CD4-positive, alpha-beta T cell treated with Interleukin-15 for 1 hour (primary cell): ENCODE measurements around the gene TBC1D10B.

Experiments used
- DNase-seq: peaks from one replicate; pipeline ENCODE4 v3.0.0-alpha.2; 2020

The TBC1D10B gene, protein sequence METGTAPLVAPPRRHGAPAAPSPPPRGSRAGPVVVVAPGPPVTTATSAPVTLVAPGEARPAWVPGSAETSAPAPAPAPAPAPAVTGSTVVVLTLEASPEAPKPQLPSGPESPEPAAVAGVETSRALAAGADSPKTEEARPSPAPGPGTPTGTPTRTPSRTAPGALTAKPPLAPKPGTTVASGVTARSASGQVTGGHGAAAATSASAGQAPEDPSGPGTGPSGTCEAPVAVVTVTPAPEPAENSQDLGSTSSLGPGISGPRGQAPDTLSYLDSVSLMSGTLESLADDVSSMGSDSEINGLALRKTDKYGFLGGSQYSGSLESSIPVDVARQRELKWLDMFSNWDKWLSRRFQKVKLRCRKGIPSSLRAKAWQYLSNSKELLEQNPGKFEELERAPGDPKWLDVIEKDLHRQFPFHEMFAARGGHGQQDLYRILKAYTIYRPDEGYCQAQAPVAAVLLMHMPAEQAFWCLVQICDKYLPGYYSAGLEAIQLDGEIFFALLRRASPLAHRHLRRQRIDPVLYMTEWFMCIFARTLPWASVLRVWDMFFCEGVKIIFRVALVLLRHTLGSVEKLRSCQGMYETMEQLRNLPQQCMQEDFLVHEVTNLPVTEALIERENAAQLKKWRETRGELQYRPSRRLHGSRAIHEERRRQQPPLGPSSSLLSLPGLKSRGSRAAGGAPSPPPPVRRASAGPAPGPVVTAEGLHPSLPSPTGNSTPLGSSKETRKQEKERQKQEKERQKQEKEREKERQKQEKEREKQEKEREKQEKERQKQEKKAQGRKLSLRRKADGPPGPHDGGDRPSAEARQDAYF

GRCh38 chr16:30370456-30371247, at the start of gene TBC1D10B:
TSS of gene TBC1D10B (minus strand) at chr16:30370494. CDS start at chr16:30370183, 311 bp downstream.
- peak; percentile 100 for DNase-seq

- no peak for DNase-seq
Observed at GRCh38 chr16:30418350-30419181, 48.3 kb upstream of the TBC1D10B start.

- peak; percentile 93 for DNase-seq
Observed at GRCh38 chr16:30417529-30418349, 47.4 kb upstream of the TBC1D10B start.

DNA sequence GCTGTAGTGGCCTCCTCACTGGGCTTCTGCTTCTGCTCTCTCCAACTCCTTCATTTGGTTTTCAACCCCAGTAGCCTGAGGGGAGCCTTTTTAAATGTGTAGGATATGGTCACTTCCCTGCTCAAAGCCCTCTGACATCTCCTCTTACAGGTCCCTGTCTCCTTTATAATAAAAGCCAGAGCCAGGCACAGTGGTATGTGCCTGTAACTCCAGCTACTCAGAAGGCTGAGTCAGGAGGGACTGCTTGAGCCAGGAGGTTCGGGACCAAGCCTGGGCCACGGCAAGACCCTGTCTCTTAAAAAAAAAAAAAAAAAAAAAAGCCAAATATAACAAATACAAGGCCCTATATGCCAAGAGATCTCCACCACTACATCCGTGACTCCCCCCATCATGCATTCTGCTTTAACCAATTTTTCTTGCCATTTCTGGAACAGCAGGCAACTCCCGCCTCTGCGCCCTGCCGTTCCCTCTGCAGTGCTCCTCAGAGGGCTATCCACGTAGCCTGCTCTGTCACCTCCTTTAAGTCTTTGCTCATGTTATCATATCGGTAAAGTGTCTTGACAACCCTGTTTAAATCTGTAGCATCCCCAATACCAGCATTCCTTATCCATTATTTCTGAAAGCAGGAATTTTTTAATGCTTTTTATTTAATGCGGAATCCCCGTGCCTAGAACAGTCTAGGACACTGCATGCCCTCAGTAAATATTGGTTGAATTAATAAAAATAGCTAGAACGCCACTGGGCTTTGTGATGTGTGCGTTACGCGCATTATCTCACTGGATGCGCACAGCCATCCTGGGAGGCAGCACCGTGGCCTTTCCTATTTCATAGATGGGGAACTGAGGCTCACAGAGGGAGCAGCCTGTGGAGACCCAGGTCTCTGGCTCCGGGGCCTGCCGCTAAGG, 46.6 kb upstream of the TBC1D10B start:
- DNase-seq: no peak

DNA sequence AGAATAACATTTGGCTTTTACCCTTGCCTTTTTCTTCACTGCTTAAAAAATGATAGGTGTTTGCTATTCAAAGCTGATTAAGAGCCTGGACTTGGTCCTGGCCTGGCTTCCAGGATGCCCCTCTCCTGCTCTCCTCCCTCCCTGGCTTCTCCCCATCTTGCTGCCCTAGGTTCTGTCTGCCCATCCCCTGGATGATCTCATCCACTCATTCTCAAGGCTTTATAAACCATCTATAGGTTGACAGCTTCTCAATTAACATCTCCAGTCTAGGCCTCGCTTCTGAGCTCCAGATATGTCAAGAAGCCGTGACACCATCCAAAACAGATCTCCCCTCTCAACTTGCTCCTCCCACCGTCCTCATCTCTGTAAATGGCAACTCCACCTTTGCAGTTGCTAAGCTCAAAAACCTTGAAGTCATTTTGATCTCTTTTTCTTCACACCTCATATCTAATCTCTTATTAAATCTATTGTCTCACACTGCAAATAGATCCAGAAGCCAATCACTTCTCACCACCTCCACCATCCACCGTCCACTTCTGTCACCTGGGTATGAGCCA, 45.8 kb upstream of the TBC1D10B start:
- no peak for DNase-seq

DNA sequence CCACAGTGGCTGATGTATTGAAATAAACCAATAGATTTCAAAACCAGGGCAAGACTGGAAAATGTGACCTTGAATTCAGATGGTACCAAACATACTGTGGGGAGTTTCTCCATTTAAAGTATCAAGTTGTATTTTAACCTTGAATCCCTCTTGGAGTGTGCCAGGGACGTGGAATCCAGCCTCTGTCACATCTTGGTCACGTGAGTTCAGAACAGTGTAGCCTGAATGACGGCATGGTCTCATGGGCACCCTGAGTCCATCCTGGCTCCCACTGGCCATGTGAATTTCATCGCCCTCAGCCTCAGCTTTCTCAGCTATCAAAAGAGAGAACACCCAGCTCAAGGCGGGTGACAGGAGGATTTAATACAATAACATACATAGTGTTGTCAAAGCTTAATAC, 43.9 kb upstream of the TBC1D10B start:
- no peak for DNase-seq

GRCh38 chr16:30413112-30413806, 43.0 kb upstream of the TBC1D10B start:
- no peak for DNase-seq

DNA sequence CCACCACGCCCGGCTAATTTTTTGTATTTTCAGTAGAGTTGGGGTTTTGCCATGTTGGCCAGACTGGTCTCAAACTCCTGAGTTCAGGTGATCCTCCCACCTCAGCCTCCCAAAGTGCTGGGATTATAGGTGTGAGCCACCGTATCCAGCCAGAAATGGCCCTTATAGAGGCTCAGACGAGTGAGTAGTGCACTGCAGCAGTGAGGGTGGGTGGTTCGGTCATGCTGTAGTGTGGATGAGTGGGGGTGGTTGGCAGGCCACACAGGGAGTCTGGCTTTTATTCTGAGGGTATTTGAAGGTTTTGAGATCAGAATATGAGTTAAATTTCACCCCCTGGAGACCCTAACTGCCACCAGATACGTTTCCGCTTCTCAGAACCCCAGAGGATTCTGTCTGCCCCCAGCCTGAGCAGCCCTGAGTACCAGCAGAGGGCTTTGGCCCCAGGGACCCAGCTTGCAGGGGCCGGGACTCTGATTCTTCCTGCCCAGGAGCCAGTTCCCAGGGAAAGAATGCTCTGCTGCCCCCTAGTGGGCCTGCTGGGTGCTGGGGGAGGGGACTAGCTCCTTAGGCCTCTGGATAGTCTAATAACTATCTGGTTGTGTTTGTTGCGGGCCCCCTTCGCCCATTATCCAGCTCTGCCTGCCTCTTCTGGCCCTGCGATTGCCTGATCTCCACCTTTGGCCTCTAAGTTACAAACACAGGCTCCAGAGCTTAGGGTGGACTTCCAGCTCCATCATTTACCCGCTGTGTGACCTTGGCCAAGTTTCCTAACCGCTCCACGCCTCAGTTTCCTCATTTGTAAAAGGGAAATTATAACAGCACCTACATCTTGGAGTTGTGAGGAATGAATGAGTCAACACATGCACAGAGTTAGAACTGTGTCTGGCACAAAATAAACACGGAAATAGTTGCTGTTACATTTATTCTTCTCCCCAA, 39.1 kb upstream of the TBC1D10B start:
- peak; percentile 87 for DNase-seq

DNA sequence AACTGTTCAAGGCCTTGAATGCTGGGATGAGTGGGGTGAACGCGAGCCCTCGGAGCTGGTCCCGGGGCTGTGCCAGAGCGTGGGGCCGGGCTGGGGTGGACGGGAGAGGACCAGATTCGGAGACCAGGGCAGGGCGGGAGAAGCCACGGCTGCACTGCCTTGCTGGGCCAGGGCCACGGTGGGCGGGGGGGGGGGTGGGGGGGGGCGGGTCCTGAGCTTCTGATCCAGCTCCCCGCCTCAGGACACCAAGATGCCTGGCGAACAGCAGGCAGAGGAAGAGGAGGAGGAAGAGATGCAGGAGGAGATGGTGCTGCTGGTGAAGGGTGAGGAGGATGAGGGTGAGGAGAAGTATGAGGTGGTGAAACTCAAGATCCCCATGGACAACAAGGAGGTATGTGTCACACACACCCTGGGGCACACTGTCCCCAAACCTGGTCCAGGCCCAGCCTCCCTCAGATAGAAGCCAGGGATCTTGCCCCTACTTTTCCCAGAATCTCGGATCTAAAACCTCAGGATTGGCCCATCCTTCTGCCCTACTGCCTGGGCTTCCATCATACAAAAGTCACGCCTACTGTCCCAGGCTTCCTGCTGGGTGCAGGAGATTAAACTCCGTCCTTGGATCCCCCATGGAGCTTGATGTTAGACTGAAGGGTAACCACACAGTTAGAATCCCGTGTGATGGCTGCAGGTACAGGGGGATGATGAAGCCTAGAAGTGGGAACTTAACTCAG, 37.7 kb upstream of the TBC1D10B start:
- no peak for DNase-seq

DNA sequence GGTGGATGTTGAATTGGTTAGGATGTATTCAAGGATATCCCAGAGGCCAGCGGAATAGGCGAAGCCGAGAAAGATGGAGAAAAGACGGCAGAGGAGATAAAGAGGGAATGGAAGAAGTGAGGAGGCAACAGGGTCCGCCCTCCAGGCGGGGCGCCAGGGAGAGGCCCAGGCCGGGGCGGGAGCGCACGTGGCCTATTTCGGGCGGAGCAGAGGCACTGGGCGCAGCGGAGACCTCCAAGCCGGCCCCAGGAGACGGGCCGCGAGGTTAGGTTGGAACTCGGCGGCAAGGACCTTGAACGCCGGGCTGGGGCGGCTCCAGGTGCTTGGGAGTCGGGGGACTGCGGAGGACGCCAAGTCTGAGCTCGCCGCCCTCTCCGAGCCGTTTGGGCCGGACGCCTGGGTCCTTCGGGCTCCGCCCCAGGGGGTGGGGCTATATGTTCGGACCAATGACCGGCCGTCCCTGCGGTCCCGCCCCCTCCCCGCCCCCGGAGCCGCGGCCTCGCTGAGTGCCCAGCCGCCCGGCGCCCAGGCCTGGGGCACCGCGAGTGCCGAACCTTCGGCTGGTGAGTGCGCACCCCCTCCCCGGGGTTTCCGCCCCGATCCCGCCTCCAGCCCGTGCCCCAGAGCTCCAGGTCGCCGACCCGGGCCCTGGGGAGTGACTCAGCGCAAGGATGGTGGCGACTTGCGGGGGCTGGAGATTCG, 37.0 kb upstream of the TBC1D10B start, which contains the start of gene ZNF771:
Gene ZNF771 (plus strand): TSS at position 505 of the 702 bp plus-strand sequence. CDS start 448 bp downstream, outside the sequence.
- peak; percentile 86 for DNase-seq

- no peak for DNase-seq
Observed at GRCh38 chr16:30406795-30407101, 36.5 kb upstream of the TBC1D10B start.

- no peak for DNase-seq
Observed at GRCh38 chr16:30401768-30402425, 31.6 kb upstream of the TBC1D10B start.

DNA sequence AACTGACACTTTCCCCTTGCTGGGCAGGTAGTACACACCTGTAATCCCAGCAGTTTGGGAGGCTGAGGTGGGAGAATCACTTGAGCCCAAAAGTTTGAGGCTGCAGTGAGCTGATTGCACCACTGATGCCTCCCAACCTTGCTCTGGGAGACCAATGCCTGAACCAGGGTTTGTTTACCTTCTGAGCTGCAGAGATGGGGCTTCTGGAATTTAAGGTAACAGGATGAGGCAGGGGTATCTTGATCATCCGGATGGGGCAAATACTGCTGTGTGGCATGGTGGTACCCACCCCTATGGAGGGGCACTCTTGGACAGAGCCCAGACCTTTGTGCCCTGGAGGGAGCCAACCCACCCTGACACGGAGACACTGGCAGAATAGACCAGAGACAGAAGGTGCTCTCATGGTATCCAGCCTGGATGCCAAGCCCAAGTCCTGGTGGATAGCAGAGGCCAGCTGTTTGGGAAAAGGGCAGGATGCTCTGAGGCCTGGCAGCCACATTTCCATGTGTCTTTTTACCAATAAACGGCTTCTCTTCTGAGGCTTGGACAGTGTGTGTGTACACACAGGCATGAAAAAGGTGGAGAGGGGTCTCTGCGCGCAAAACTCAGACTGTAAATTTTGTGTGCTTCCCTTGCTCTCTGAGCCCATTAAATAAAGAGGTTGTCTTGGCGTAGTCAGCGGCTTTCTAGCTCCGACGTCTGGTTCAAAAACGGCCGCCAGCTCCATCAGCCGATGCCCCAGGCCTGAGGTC, 29.3 kb upstream of the TBC1D10B start:
- no peak for DNase-seq

DNA sequence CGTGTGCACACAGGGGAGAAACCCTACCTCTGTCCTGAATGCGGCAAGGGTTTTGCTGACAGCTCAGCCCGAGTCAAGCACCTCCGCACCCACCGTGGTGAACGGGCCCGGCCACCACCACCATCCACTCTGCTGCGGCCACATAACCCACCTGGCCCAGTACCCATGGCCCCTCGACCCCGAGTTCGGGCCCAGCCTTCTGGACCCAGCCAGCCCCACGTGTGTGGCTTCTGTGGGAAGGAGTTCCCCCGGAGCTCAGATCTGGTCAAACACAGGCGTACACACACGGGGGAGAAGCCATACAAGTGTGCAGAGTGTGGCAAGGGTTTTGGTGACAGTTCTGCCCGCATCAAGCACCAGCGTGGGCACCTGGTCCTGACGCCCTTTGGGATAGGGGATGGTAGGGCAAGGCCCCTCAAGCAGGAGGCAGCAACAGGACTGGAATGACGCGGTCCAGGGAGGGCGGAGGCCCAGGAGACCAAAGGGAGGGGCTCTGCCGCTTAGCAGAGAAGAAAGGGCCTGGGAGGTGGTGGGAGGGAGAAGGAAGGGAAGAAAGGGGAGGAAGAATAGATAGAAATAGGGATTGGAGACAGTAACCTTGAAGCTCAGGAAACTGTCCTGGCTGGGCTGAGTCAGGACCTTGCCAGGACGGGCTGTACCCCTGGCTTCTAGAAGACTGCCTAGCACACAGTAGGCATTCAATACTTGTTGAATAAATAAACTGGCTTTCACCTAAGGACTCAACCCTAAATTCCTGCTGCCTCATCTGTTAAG, 28.6 kb upstream of the TBC1D10B start:
- DNase-seq: no peak
